Breast epithelium (tissue), 3 donors: Measurements from ENCODE around the gene NOSIP.

Experiments used
- CTCF ChIP-seq, 3 donors: fragments of 450-650 bp; IDR thresholded peaks; one replicate each; pipeline ENCODE4 v1.5.1; 2016 to 2017; ENCODE audit warnings: antibody characterized with exemption in 3 of 3, mild to moderate bottlenecking in 3 of 3, moderate library complexity in 3 of 3
- POLR2A ChIP-seq: fragments of 450-650 bp; IDR thresholded peaks from one replicate; pipeline ENCODE4 v1.6.1; 2016; ENCODE audit warnings: antibody characterized with exemption, mild to moderate bottlenecking, moderate library complexity

- no peak for TF ChIP-seq CTCF (IDR thresholded peaks at IDR 0.05)
- TF ChIP-seq POLR2A, result no peak
Measured at GRCh38 chr19:49629659-49630058, 49.3 kb upstream of the NOSIP start.
